ENCODE data around the gene ANKRD12. TPM values are rescaled to one million over a fixed set of nuclear protein-coding genes. Genes with fewer than 3 reads are reported as not detected.
A peak's percentile ranks its signal among the peaks of the same experiment; 100 is the strongest.
"Not testable (repeated sequence)": the region's sequence is repeated elsewhere in the genome, so short reads cannot be mapped to it uniquely, and the experiment has no call there.

Gene ANKRD12
- total RNA-seq, 1 experiment from 2014 or later: 43.4 TPM

DNA sequence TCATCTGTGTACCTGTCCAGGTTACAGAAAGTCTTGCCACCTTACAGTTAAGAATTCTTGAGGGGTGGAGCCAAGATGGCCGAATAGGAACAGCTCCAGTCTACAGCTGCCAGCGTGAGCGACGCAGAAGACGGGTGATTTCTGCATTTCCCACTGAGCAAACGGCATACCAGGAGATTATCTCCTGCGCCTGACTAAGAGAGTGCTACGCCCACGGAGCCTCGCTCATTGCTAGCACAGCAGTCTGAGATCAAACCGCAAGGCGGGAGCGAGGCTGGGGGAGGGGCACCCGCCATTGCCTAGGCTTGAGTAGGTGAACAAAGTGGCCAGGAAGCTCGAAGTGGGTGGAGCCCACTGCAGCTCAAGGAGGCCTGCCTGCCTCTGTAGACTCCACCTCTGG lies 128.2 kb downstream of the ANKRD12 start:
- Mint-ChIP-seq H3K4me3 (peak overlapping the region; percentile 69), H3K9me3 (peaks cover 29% of the 10 kb centered on the region), H3K36me3 (peaks cover 45% of the 10 kb centered on the region), H3K27ac (peak overlapping the region; percentile 90), H3K4me1 (peaks cover 25% of the 10 kb centered on the region)
- TF ChIP-seq, protein P1, sequence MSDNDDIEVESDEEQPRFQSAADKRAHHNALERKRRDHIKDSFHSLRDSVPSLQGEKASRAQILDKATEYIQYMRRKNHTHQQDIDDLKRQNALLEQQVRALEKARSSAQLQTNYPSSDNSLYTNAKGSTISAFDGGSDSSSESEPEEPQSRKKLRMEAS (CRISPR knock-in tag; IDR thresholded peaks at IDR 0.05): 0 out of 2 replicates have a peak, but pooled peaks have one; percentile 54
- TF ChIP-seq, protein P2, sequence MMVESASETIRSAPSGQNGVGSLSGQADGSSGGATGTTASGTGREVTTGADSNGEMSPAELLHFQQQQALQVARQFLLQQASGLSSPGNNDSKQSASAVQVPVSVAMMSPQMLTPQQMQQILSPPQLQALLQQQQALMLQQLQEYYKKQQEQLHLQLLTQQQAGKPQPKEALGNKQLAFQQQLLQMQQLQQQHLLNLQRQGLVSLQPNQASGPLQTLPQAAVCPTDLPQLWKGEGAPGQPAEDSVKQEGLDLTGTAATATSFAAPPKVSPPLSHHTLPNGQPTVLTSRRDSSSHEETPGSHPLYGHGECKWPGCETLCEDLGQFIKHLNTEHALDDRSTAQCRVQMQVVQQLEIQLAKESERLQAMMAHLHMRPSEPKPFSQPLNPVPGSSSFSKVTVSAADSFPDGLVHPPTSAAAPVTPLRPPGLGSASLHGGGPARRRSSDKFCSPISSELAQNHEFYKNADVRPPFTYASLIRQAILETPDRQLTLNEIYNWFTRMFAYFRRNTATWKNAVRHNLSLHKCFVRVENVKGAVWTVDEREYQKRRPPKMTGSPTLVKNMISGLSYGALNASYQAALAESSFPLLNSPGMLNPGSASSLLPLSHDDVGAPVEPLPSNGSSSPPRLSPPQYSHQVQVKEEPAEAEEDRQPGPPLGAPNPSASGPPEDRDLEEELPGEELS (CRISPR knock-in tag; IDR thresholded peaks at IDR 0.05): peak; percentile 52; the same call in 1 of the 2 replicates
- TF ChIP-seq, protein P3, sequence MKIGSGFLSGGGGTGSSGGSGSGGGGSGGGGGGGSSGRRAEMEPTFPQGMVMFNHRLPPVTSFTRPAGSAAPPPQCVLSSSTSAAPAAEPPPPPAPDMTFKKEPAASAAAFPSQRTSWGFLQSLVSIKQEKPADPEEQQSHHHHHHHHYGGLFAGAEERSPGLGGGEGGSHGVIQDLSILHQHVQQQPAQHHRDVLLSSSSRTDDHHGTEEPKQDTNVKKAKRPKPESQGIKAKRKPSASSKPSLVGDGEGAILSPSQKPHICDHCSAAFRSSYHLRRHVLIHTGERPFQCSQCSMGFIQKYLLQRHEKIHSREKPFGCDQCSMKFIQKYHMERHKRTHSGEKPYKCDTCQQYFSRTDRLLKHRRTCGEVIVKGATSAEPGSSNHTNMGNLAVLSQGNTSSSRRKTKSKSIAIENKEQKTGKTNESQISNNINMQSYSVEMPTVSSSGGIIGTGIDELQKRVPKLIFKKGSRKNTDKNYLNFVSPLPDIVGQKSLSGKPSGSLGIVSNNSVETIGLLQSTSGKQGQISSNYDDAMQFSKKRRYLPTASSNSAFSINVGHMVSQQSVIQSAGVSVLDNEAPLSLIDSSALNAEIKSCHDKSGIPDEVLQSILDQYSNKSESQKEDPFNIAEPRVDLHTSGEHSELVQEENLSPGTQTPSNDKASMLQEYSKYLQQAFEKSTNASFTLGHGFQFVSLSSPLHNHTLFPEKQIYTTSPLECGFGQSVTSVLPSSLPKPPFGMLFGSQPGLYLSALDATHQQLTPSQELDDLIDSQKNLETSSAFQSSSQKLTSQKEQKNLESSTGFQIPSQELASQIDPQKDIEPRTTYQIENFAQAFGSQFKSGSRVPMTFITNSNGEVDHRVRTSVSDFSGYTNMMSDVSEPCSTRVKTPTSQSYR (CRISPR knock-in tag; IDR thresholded peaks at IDR 0.05): 0 out of 2 replicates have a peak, but pooled peaks have one; percentile 20
- TF ChIP-seq TEAD1 (CRISPR knock-in tag; IDR thresholded peaks at IDR 0.05): peak; percentile 69
- DNase-seq (ENCODE audit: low spot score) (peak; percentile 72), ATAC-seq (peak; percentile 79)
- not testable (repeated sequence) for H3K27me3 Mint-ChIP-seq (ENCODE audit: low read depth)
- CTCF ChIA-PET: interaction anchor here (1.2 kb wide), 1 partner anchor 69 kb away, joined by 8 read pairs; the partner anchor contains the start of gene TWSG1
- POLR2A ChIA-PET: interaction anchor here (1.2 kb wide), 1 partner anchor 69 kb away, joined by 5 read pairs; the partner anchor contains the start of gene TWSG1

DNA sequence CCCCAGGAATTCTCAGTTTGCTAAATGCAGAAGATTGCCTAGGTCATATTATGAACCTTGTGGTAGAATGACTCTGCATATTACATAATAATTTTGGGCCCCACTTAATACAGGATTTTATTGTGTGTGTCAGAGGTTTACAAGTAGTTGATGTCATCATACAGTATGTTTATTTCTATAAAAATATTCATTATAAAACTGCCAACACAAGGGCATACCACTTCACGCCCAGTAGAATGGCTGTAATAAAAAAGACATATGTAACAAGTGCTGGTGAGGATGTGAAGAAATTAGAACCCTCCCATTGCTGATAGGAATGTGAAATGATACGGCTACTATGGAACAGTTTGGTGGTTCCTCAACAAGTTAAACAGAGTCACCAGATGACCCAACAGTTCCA lies 136.6 kb downstream of the ANKRD12 start:
- Mint-ChIP-seq H3K36me3 (peaks cover 36% of the 10 kb centered on the region), H3K27me3 (ENCODE audit: low read depth) (no peaks in the 10 kb centered on the region)
- DNase-seq (ENCODE audit: low spot score): no peak
- TF ChIP-seq TCF7 (CRISPR knock-in tag; IDR thresholded peaks at IDR 0.05; ENCODE audit: low read depth) (no peak), TP53 (CRISPR knock-in tag; IDR thresholded peaks at IDR 0.05) (no peak), FOXP1 (CRISPR knock-in tag; IDR thresholded peaks at IDR 0.05; ENCODE audit: borderline replicate concordance) (no peak), SMAD4 (CRISPR knock-in tag; IDR thresholded peaks at IDR 0.05) (no peak), ZNF396 (CRISPR knock-in tag; IDR thresholded peaks at IDR 0.05; ENCODE audit: borderline replicate concordance) (no peak), ELF4 (CRISPR knock-in tag; IDR thresholded peaks at IDR 0.05; ENCODE audit: low read depth) (no peak), ZNF138 (CRISPR knock-in tag; conservative IDR thresholded peaks at IDR 0.05) (no peak), EMX1 (CRISPR knock-in tag; IDR thresholded peaks at IDR 0.05) (no peak)
- TF ChIP-seq, protein P4, sequence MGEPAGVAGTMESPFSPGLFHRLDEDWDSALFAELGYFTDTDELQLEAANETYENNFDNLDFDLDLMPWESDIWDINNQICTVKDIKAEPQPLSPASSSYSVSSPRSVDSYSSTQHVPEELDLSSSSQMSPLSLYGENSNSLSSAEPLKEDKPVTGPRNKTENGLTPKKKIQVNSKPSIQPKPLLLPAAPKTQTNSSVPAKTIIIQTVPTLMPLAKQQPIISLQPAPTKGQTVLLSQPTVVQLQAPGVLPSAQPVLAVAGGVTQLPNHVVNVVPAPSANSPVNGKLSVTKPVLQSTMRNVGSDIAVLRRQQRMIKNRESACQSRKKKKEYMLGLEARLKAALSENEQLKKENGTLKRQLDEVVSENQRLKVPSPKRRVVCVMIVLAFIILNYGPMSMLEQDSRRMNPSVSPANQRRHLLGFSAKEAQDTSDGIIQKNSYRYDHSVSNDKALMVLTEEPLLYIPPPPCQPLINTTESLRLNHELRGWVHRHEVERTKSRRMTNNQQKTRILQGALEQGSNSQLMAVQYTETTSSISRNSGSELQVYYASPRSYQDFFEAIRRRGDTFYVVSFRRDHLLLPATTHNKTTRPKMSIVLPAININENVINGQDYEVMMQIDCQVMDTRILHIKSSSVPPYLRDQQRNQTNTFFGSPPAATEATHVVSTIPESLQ (CRISPR knock-in tag; IDR thresholded peaks at IDR 0.05): no peak
- TF ChIP-seq, protein P5, sequence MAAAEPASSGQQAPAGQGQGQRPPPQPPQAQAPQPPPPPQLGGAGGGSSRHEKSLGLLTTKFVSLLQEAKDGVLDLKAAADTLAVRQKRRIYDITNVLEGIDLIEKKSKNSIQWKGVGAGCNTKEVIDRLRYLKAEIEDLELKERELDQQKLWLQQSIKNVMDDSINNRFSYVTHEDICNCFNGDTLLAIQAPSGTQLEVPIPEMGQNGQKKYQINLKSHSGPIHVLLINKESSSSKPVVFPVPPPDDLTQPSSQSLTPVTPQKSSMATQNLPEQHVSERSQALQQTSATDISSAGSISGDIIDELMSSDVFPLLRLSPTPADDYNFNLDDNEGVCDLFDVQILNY (CRISPR knock-in tag; IDR thresholded peaks at IDR 0.05): no peak
- TF ChIP-seq, protein P6, sequence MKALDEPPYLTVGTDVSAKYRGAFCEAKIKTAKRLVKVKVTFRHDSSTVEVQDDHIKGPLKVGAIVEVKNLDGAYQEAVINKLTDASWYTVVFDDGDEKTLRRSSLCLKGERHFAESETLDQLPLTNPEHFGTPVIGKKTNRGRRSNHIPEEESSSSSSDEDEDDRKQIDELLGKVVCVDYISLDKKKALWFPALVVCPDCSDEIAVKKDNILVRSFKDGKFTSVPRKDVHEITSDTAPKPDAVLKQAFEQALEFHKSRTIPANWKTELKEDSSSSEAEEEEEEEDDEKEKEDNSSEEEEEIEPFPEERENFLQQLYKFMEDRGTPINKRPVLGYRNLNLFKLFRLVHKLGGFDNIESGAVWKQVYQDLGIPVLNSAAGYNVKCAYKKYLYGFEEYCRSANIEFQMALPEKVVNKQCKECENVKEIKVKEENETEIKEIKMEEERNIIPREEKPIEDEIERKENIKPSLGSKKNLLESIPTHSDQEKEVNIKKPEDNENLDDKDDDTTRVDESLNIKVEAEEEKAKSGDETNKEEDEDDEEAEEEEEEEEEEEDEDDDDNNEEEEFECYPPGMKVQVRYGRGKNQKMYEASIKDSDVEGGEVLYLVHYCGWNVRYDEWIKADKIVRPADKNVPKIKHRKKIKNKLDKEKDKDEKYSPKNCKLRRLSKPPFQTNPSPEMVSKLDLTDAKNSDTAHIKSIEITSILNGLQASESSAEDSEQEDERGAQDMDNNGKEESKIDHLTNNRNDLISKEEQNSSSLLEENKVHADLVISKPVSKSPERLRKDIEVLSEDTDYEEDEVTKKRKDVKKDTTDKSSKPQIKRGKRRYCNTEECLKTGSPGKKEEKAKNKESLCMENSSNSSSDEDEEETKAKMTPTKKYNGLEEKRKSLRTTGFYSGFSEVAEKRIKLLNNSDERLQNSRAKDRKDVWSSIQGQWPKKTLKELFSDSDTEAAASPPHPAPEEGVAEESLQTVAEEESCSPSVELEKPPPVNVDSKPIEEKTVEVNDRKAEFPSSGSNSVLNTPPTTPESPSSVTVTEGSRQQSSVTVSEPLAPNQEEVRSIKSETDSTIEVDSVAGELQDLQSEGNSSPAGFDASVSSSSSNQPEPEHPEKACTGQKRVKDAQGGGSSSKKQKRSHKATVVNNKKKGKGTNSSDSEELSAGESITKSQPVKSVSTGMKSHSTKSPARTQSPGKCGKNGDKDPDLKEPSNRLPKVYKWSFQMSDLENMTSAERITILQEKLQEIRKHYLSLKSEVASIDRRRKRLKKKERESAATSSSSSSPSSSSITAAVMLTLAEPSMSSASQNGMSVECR (CRISPR knock-in tag; IDR thresholded peaks at IDR 0.05; ENCODE audit: borderline replicate concordance): no peak
- TF ChIP-seq, protein P1 (CRISPR knock-in tag; IDR thresholded peaks at IDR 0.05): no peak
- TF ChIP-seq, protein P7, sequence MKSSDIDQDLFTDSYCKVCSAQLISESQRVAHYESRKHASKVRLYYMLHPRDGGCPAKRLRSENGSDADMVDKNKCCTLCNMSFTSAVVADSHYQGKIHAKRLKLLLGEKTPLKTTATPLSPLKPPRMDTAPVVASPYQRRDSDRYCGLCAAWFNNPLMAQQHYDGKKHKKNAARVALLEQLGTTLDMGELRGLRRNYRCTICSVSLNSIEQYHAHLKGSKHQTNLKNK (CRISPR knock-in tag; IDR thresholded peaks at IDR 0.05): no peak
- TF ChIP-seq, protein P8, sequence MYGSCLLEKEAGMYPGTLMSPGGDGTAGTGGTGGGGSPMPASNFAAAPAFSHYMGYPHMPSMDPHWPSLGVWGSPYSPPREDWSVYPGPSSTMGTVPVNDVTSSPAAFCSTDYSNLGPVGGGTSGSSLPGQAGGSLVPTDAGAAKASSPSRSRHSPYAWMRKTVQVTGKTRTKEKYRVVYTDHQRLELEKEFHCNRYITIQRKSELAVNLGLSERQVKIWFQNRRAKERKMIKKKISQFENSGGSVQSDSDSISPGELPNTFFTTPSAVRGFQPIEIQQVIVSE (CRISPR knock-in tag; IDR thresholded peaks at IDR 0.05; ENCODE audit: borderline replicate concordance): no peak
- TF ChIP-seq, protein P9, sequence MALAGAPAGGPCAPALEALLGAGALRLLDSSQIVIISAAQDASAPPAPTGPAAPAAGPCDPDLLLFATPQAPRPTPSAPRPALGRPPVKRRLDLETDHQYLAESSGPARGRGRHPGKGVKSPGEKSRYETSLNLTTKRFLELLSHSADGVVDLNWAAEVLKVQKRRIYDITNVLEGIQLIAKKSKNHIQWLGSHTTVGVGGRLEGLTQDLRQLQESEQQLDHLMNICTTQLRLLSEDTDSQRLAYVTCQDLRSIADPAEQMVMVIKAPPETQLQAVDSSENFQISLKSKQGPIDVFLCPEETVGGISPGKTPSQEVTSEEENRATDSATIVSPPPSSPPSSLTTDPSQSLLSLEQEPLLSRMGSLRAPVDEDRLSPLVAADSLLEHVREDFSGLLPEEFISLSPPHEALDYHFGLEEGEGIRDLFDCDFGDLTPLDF (CRISPR knock-in tag; IDR thresholded peaks at IDR 0.05): no peak

More for the DNA sequence above, 136.6 kb downstream of the ANKRD12 start:
- Mint-ChIP-seq H3K4me1 (no peaks in the 10 kb centered on the region), H3K27ac (no peak overlapping the region), H3K4me3 (no peak overlapping the region), H3K9me3 (peaks cover 13% of the 10 kb centered on the region)
- ChIA-PET CTCF (interaction anchor here (1.4 kb wide), 1 partner anchor 243 kb away, joined by 4 read pairs; no protein-coding TSS in a partner anchor), POLR2A (no interaction called here)
- no peak for ATAC-seq
